Small intestine (tissue), 7 donors: ENCODE results near the gene ATPAF2. TPM values are rescaled to one million over a fixed set of nuclear protein-coding genes. Genes with fewer than 3 reads are reported as not detected.

Experiments
- DNase-seq, 2 donors: peaks; one replicate each; pipeline versions ENCODE4 v3.0.0 to v3.0.0-alpha.2; 2013
- FAIRE-seq: peaks from 2 replicates; lab custom pipeline; 2012; peaks lifted over from hg19 to GRCh38; lab: Jason Lieb, UNC
- H3K27ac ChIP-seq, 3 donors: one replicate each; pipeline ENCODE4 v1.5.1; 2013; ENCODE audit warnings: low read length in 2 of 3, mild to moderate bottlenecking in 2 of 3, control low read depth in 1 of 3, inconsistent platforms in 1 of 3, low read depth in 1 of 3, moderate library complexity in 1 of 3
- H3K27me3 ChIP-seq, 3 donors: one replicate each; pipeline ENCODE4 v1.6.1; 2013; ENCODE audit warnings: low read length in 3 of 3, inconsistent platforms in 1 of 3; ENCODE audit not compliant: control insufficient read depth in 3 of 3, insufficient read depth in 3 of 3
- H3K36me3 ChIP-seq, 3 donors: one replicate each; pipeline ENCODE4 v1.6.1; 2013; ENCODE audit warnings: low read length in 3 of 3, inconsistent platforms in 1 of 3, low read depth in 1 of 3, mild to moderate bottlenecking in 1 of 3, moderate library complexity in 1 of 3; ENCODE audit not compliant: control insufficient read depth in 3 of 3, insufficient read depth in 2 of 3
- H3K4me1 ChIP-seq, 3 donors: one replicate each; pipeline ENCODE4 v1.6.1; 2013; ENCODE audit warnings: low read length in 2 of 3, inconsistent platforms in 1 of 3, low read depth in 1 of 3, mild to moderate bottlenecking in 1 of 3, moderate library complexity in 1 of 3; ENCODE audit not compliant: control insufficient read depth in 3 of 3, insufficient read depth in 2 of 3
- H3K4me3 ChIP-seq, 3 donors: one replicate each; pipeline ENCODE4 v1.5.1; 2013; ENCODE audit warnings: low read length in 3 of 3, control low read depth in 1 of 3, inconsistent platforms in 1 of 3, low read depth in 1 of 3, mild to moderate bottlenecking in 1 of 3, moderate library complexity in 1 of 3
- H3K9me3 ChIP-seq, 2 donors: one replicate each; pipeline ENCODE4 v1.6.1; 2013; ENCODE audit warnings: low read depth in 1 of 2, low read length in 1 of 2; ENCODE audit not compliant: control insufficient read depth in 2 of 2, insufficient read depth in 1 of 2
- WGBS, 3 donors: extraction: QIAGEN DNeasy Blood & Tissue Kit; methylation state at CpG; one replicate each; pipeline ENCODE4 v1.1.7; 2013; 5-methylcytosine and 5-hydroxymethylcytosine counted together
- polyA plus RNA-seq, 4 donors: library from polyadenylated mRNA; stranded (reverse) in 3 of 4; unstranded in 1 of 4; fragments of 200-250 nt in 3 of 4; fragments of 120-200 nt in 1 of 4; gene quantifications; one replicate each; pipeline versions ENCODE4 v1.2.1 to v1.2.3, GENCODE V29; 2013
- donor health status: healthy with polysubstance abuse.
- donor health status: control.
- donor health status: control.
- donor health status: Bipolar disorder and iron deficiency.
- donor health status: healthy.

Gene ATPAF2
- polyA plus RNA-seq, 4 donors = 20.5 to 26.4 (median 22.0) TPM

DNA sequence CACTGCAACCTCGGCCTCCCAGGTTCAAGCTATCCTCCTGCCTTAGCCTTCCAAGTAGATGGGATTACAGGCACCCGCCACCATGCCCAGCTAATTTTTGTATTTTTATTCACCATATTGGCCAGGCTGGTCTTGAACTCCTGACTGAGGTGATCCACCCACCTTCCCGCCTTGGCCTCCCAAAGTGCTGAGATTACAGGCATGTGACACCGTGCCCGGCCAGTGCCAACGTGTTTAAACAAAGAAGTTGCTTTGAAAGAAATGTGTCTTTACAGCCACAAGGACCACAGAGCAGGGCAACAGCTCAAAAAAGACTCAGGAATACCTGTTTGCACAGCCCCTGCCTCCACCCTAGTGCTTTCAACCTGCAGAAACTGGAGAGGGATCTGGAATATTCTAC, 25.0 kb downstream of the ATPAF2 start:
- H3K9me3 ChIP-seq = peaks cover 0 to 4% of the 10 kb centered on the region in 2 donors
- peak overlapping the region in 1 of 3 donors; percentile 34 for H3K27ac ChIP-seq
- H3K4me3 ChIP-seq = no peak overlapping the region
- no peaks in the 10 kb centered on the region for H3K27me3 ChIP-seq
- H3K36me3 ChIP-seq = peaks cover 0 to 52% (median 0%) of the 10 kb centered on the region in 3 donors
- FAIRE-seq (no peak), DNase-seq (no peak)
- WGBS, 3 donors = 96 to 97% (median 96%) methylated on average over 6 of the region's 6 CpGs
- no peaks in the 10 kb centered on the region for H3K4me1 ChIP-seq

DNA sequence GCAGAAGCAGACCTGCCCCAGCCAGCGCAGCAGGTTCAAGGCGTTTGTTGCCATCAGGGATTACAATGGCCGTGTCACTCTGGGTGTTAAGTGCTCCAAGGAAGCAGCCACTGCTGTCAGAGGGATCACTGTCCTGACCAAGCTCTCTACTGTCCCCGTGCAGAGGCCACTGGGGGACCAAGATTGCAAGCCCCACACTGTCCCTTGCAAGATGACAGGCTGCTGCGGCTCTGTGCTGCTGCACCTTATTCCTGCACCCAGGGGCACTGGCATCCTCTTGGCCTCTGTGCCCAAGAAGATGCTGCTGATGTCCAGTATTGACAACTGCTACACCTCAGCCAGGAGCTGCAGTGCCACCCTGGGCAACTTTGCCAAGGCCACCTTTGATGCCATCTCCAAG, 27.7 kb downstream of the ATPAF2 start:
- Histone ChIP-seq H3K27ac (no peak overlapping the region), H3K9me3 (peaks cover 0 to 4% of the 10 kb centered on the region in 2 donors), H3K4me3 (no peak overlapping the region), H3K27me3 (no peaks in the 10 kb centered on the region), H3K36me3 (peaks cover 0 to 55% (median 4%) of the 10 kb centered on the region in 3 donors), H3K4me1 (no peaks in the 10 kb centered on the region)
- 93 to 96% (median 96%) methylated on average over 4 to 5 of the region's 5 CpGs for WGBS, 3 donors
- no peak for FAIRE-seq
- no peak for DNase-seq

DNA sequence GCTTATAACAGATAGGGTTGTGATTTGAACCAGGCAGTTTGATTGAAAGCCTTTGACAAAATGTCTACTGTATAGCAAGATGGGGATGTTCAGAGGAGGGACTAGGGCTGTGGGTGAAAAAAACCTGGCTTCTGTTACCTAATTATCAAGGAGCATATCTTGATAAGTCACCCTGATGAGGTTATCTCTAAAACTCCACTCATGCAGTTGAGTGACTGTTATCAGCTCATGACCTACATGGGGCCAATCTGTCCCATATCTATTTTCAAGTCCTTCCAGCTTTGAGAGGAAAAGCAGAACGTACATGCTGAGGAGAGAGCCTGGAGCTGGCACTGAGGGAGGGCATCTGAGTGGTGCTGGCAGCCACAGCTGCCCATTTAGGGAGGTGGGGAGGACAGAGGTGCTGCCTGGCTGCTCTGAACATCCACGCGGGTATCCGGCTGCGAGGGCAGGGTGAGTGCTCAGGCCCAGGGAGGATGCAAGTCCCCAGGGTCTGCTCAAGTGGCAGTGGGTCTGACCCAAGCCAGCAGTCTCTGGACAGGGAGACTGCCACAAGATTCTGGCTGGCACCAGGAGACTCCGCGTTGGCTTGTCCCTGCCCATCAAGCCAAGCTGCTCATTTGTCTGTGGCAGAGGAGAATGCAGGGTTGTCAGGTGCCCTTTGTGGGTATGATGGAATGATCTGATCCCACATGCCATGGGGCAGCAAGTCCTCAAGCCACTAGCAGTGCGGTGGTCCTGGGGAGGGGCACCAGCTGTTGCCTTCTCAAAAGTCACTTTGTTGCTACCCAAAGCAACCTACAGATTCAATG, 29.2 kb downstream of the ATPAF2 start:
- Histone ChIP-seq H3K9me3 (peaks cover 0 to 4% of the 10 kb centered on the region in 2 donors), H3K27ac (no peak overlapping the region), H3K27me3 (no peaks in the 10 kb centered on the region), H3K36me3 (peaks cover 0 to 48% (median 4%) of the 10 kb centered on the region in 3 donors), H3K4me1 (no peaks in the 10 kb centered on the region), H3K4me3 (no peak overlapping the region)
- WGBS, 3 donors = 84 to 95% (median 87%) methylated on average over 8 of the region's 8 CpGs
- FAIRE-seq (no peak), DNase-seq (no peak)

DNA sequence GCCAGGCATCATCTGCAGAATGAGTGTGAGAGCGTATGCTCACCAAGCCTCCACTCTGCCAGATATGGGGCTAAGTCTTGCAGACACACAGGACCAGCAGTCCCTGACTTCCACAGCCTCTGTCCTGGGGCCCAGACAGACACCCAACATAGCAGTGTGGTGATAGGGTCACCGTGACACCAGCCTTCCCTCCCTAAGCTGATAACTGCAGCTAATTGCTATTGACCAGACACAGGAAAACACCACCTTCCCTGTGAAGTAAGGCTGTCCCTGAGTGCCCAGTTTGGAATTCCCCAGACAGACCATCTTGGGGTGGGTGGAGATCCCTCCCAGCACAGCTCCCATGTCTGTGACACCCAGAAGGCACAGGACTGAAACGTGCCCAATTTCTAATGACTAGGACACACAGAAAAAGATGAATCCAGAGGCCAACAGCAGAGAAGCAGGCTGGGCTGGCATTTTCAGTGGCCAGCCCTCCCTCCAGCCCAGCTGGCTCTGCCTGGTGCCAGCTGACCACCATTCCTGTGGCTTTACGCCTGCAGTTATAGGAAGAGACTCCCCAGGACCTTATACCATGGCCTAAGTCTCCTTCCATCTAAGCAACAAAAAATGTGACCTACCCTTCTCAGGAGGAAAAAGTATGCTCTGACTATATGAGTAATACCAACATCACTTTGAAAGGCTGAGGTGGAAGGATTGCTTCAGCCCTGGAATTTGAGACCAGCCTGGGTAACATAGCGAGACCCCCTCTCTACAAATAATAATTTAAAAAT, 30.3 kb downstream of the ATPAF2 start:
- peaks cover 0 to 4% of the 10 kb centered on the region in 2 donors for H3K9me3 ChIP-seq
- WGBS, 3 donors = 87 to 96% (median 95%) methylated on average over 5 of the region's 5 CpGs
- no peak overlapping the region for H3K27ac ChIP-seq
- H3K27me3 ChIP-seq = no peaks in the 10 kb centered on the region
- H3K36me3 ChIP-seq = peaks cover 0 to 44% (median 4%) of the 10 kb centered on the region in 3 donors
- H3K4me3 ChIP-seq = no peak overlapping the region
- DNase-seq (no peak), FAIRE-seq (no peak)
- no peaks in the 10 kb centered on the region for H3K4me1 ChIP-seq

DNA sequence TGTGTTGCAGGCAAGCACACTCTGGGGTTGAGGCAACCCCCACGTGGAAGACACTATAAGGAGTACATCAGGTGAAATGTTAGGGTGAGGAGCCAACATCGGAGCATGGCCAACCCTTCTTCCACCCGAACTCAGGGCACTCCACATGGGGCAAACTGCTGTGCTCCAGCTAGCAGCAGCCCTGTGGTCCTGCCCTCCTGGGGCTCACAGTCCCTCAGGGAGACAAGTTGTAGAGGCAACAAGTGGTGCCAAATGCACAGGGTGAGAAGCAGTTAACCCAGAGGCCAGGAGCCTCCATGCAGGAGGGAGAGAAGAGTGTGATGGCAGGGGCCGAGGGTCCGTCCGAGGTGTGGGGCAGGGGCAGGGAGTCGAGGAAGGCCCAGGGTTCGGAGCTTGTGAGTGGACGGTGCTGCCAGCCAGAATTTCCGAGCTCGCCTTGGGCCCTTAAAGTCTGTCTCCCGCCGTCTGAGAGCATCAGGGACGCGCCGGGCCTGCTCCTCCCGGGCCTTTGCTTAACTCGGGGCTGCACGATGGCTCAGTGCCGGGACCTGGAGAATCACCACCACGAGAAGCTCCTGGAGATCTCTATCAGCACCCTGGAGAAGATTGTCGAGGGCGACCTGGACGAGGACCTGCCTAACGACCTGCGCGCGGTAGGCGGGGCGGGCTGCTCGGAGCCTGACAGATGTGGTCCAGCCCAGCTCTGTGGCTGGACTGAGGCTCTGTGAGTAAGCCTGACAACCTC, 32.3 kb downstream of the ATPAF2 start:
- 78 to 87% (median 81%) methylated on average over 23 to 31 of the region's 31 CpGs for WGBS, 3 donors
- FAIRE-seq = no peak

DNA sequence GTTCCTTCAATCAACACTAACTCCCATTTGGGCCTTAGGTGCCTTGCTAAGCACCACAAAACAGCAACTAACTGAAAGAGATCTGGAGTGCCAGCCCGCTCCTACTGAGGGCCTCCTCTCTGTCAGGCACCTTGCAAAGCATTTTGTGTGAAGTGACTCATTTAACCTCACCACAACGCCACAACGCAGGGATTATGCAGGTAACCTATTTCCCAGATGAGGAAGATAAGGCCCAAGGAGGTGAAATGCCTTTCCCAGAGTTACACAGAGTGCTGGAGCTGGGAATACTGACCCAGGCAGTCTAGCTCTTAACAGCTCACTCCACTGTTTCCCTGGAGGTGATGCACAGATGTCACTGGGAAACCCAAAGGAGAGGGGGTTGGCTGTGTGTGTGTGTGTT, 33.5 kb downstream of the ATPAF2 start:
- Histone ChIP-seq H3K4me1 (no peaks in the 10 kb centered on the region), H3K27me3 (no peaks in the 10 kb centered on the region), H3K4me3 (no peak overlapping the region), H3K9me3 (peaks cover 0 to 1% of the 10 kb centered on the region in 2 donors), H3K27ac (no peak overlapping the region), H3K36me3 (peaks cover 0 to 32% (median 4%) of the 10 kb centered on the region in 3 donors)
- FAIRE-seq (no peak), DNase-seq (no peak)
- 69 to 79% (median 69%) methylated on average over 3 of the region's 3 CpGs for WGBS, 3 donors

More for the DNA sequence above, 32.3 kb downstream of the ATPAF2 start:
- H3K9me3 ChIP-seq = peaks cover 0 to 4% of the 10 kb centered on the region in 2 donors
- peaks cover 0 to 41% (median 4%) of the 10 kb centered on the region in 3 donors for H3K36me3 ChIP-seq
- H3K27ac ChIP-seq = no peak overlapping the region
- peak in 1 of 2 donors; percentile 16 for DNase-seq
- no peak overlapping the region for H3K4me3 ChIP-seq
- H3K27me3 ChIP-seq = no peaks in the 10 kb centered on the region
- H3K4me1 ChIP-seq = no peaks in the 10 kb centered on the region

DNA sequence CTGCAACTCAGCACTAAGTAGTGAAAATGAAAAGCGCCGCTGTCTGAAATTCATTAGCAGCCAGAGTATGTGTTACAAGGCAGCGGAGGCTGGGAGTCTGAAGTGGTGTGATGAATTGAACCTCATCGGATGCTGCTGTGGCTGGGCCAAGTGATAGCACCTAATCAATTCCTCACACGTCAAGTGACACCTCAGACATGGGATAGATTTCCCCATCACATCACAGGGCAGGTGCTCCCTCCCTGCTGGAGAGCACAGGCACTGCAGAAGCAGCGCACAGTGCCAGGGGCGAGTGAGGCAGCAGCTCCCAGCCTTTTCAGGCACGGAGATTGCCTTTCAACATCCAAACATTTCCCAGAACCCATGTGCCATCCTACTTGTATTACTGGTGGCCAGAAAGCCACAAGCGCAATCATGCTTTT, 34.1 kb downstream of the ATPAF2 start:
- Histone ChIP-seq H3K36me3 (peaks cover 0 to 28% (median 4%) of the 10 kb centered on the region in 3 donors), H3K4me3 (no peak overlapping the region), H3K4me1 (peaks cover 0 to 5% (median 0%) of the 10 kb centered on the region in 3 donors), H3K9me3 (no peaks in the 10 kb centered on the region), H3K27ac (no peak overlapping the region), H3K27me3 (no peaks in the 10 kb centered on the region)
- 84 to 89% (median 89%) methylated on average over 9 of the region's 9 CpGs for WGBS, 3 donors
- FAIRE-seq = no peak
- no peak for DNase-seq

DNA sequence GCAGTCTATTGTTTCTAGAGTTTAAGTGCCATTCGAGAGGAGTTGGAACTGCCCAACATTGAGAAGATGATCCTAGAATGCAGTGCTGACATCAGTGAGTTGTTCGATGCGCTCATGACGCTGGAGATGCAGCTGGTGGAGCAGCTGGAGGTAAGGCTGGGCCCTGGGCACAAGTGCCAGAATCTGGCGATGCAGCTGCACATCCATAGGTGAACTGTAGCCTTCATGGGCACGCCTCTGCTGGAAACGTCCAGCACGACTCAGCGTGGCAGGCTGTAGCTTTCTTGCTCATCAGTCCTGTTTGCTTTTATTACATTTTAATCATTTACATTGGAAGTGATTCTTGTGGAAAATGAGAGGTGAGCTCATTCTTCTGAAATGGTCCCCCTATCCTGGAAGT, 34.6 kb downstream of the ATPAF2 start:
- 66 to 80% (median 66%) methylated on average over 9 of the region's 9 CpGs for WGBS, 3 donors
- Histone ChIP-seq H3K4me3 (no peak overlapping the region), H3K36me3 (peaks cover 0 to 26% (median 4%) of the 10 kb centered on the region in 3 donors), H3K27ac (no peak overlapping the region), H3K4me1 (peaks cover 0 to 11% (median 0%) of the 10 kb centered on the region in 3 donors), H3K9me3 (no peaks in the 10 kb centered on the region), H3K27me3 (no peaks in the 10 kb centered on the region)
- FAIRE-seq (no peak), DNase-seq (no peak)
